Neural progenitor cell (in vitro differentiated cells): Measurements from ENCODE around the gene TLK2.
"Not testable (repeated sequence)": the region's sequence is repeated elsewhere in the genome, so short reads cannot be mapped to it uniquely, and the experiment has no call there.

Experiments used
- EZH2 ChIP-seq: fragments of 200-600 bp; sonication (generic); IDR thresholded peaks from 2 replicates; pipeline ENCODE4 v1.6.1; 2017; ENCODE audit warnings: antibody characterized with exemption, mild to moderate bottlenecking, moderate library complexity
- TF ChIP-seq, protein P1 (sequence below): fragments of 200-600 bp; sonication (generic); IDR thresholded peaks from 2 replicates; pipeline ENCODE4 v1.5.1; 2017; ENCODE audit warnings: antibody characterized with exemption, mild to moderate bottlenecking

- TF ChIP-seq, protein P1, sequence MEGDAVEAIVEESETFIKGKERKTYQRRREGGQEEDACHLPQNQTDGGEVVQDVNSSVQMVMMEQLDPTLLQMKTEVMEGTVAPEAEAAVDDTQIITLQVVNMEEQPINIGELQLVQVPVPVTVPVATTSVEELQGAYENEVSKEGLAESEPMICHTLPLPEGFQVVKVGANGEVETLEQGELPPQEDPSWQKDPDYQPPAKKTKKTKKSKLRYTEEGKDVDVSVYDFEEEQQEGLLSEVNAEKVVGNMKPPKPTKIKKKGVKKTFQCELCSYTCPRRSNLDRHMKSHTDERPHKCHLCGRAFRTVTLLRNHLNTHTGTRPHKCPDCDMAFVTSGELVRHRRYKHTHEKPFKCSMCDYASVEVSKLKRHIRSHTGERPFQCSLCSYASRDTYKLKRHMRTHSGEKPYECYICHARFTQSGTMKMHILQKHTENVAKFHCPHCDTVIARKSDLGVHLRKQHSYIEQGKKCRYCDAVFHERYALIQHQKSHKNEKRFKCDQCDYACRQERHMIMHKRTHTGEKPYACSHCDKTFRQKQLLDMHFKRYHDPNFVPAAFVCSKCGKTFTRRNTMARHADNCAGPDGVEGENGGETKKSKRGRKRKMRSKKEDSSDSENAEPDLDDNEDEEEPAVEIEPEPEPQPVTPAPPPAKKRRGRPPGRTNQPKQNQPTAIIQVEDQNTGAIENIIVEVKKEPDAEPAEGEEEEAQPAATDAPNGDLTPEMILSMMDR: not testable (repeated sequence)
- TF ChIP-seq EZH2: not testable (repeated sequence)
Measured at GRCh38 chr17:62477111-62477510, 1.5 kb upstream of the TLK2 start.
